HEK293 (cell line): ENCODE measurements around the gene SPAG5.

Experiments used
- CTCF ChIA-PET: fragments of 350-600 bp; formaldehyde crosslinking; extraction: SDS; loops from one replicate; lab custom pipeline; 2021; ENCODE audit warnings: antibody characterized with exemption; lab: Yijun Ruan, JAX
- POLR2A ChIA-PET: fragments of 300-600 bp; formaldehyde crosslinking; extraction: SDS; loops from one replicate; lab custom pipeline; 2020; ENCODE audit warnings: antibody characterized with exemption, inconsistent platforms; lab: Yijun Ruan, JAX
- H3K27ac ChIP-seq: fragments of 200-500 bp; sonication (Bioruptor generic); 2 replicates; pipeline ENCODE4 v1.5.1; 2014; ENCODE audit warnings: low read depth, low read length, control low read depth, inconsistent platforms; ENCODE audit errors: extremely low read depth
- H3K36me3 ChIP-seq, 2 experiments: fragments of 200-500 bp in 1 of 2; sonication (Bioruptor generic) in 1 of 2; 1 replicate in 1 of 2; 2 replicates in 1 of 2; pipeline ENCODE4 v1.5.1; 2014 to 2017; ENCODE audit warnings: inconsistent platforms in 2 of 2, low read length in 2 of 2; ENCODE audit not compliant: control insufficient read depth in 2 of 2, insufficient read depth in 1 of 2
- H3K4me1 ChIP-seq: fragments of 200-500 bp; sonication (Bioruptor generic); 2 replicates; pipeline ENCODE4 v1.5.1; 2014; ENCODE audit warnings: mild to moderate bottlenecking, low read length, inconsistent platforms; ENCODE audit not compliant: control insufficient read depth, insufficient read depth
- H3K4me3 ChIP-seq: 2 replicates; pipeline ENCODE4 v1.5.1; 2011; ENCODE audit warnings: low read depth, mild to moderate bottlenecking, control low read depth, low read length, moderate library complexity
- H3K9me3 ChIP-seq: fragments of 200-500 bp; sonication (Bioruptor generic); 2 replicates; pipeline ENCODE4 v1.5.1; 2014; ENCODE audit warnings: low read depth, low read length, inconsistent platforms; ENCODE audit not compliant: control insufficient read depth, insufficient read depth
- FEZF1 ChIP-seq: fragments of 450-650 bp; formaldehyde crosslinking; IDR thresholded peaks from 2 replicates; pipeline ENCODE4 v1.5.1; 2016; ENCODE audit warnings: missing biosample characterization, missing genetic modification characterization
- GFI1B ChIP-seq: fragments of 450-650 bp; formaldehyde crosslinking; IDR thresholded peaks from 2 replicates; pipeline ENCODE4 v1.5.1; 2016; ENCODE audit warnings: missing biosample characterization, missing genetic modification characterization
- GLIS2 ChIP-seq: fragments of 450-650 bp; formaldehyde crosslinking; IDR thresholded peaks from 2 replicates; pipeline ENCODE4 v1.5.1; 2016; ENCODE audit warnings: missing biosample characterization, missing genetic modification characterization
- YY1 ChIP-seq: fragments of 450-650 bp; formaldehyde crosslinking; IDR thresholded peaks from 2 replicates; pipeline ENCODE4 v1.5.1; 2018; ENCODE audit warnings: missing biosample characterization, missing genetic modification characterization
- ZBTB10 ChIP-seq: fragments of 450-650 bp; formaldehyde crosslinking; IDR thresholded peaks from 2 replicates; pipeline ENCODE4 v1.5.1; 2016; ENCODE audit warnings: missing biosample characterization, missing genetic modification characterization
- ZNF148 ChIP-seq: fragments of 450-650 bp; formaldehyde crosslinking; IDR thresholded peaks from 2 replicates; pipeline ENCODE4 v1.5.0; 2017; ENCODE audit warnings: missing biosample characterization, missing genetic modification characterization, borderline replicate concordance
- ZNF16 ChIP-seq: fragments of 450-650 bp; formaldehyde crosslinking; IDR thresholded peaks from 2 replicates; pipeline ENCODE4 v1.5.1; 2016; ENCODE audit warnings: low read depth, missing biosample characterization, missing genetic modification characterization
- ZNF175 ChIP-seq: fragments of 450-650 bp; formaldehyde crosslinking; IDR thresholded peaks from 2 replicates; pipeline ENCODE4 v1.5.1; 2016; ENCODE audit warnings: missing biosample characterization, missing genetic modification characterization
- ZNF223 ChIP-seq: fragments of 450-650 bp; formaldehyde crosslinking; IDR thresholded peaks from 2 replicates; pipeline ENCODE4 v1.5.1; 2016; ENCODE audit warnings: missing biosample characterization, missing genetic modification characterization
- ZNF248 ChIP-seq: fragments of 450-650 bp; formaldehyde crosslinking; IDR thresholded peaks from 2 replicates; pipeline ENCODE4 v1.5.1; 2017; ENCODE audit warnings: missing biosample characterization, missing genetic modification characterization
- ZNF433 ChIP-seq: fragments of 450-650 bp; formaldehyde crosslinking; IDR thresholded peaks from 2 replicates; pipeline ENCODE4 v1.5.1; 2016; ENCODE audit warnings: missing biosample characterization, missing genetic modification characterization, low read depth
- ZNF580 ChIP-seq: fragments of 450-650 bp; formaldehyde crosslinking; IDR thresholded peaks from 2 replicates; pipeline ENCODE4 v1.5.1; 2016; ENCODE audit warnings: missing biosample characterization, missing genetic modification characterization
- ZNF768 ChIP-seq: fragments of 450-650 bp; formaldehyde crosslinking; IDR thresholded peaks from 2 replicates; pipeline ENCODE4 v1.5.1; 2018; ENCODE audit warnings: missing biosample characterization, mild to moderate bottlenecking, missing genetic modification characterization
- ZXDB ChIP-seq: fragments of 450-650 bp; formaldehyde crosslinking; IDR thresholded peaks from 2 replicates; pipeline ENCODE4 v1.5.1; 2016; ENCODE audit warnings: missing biosample characterization, missing genetic modification characterization
- TF ChIP-seq, protein P1 (sequence below): fragments of 450-650 bp; formaldehyde crosslinking; IDR thresholded peaks from 2 replicates; pipeline ENCODE4 v1.5.1; 2016; ENCODE audit warnings: missing biosample characterization, missing genetic modification characterization

The SPAG5 gene

GRCh38 chr17:28551421-28552175, 47.2 kb downstream of the SPAG5 start:
- Histone ChIP-seq H3K36me3 (peaks cover 34 to 51% of the 10 kb centered on the region in 2 experiments), H3K27ac (no peak overlapping the region), H3K4me1 (peaks cover 14% of the 10 kb centered on the region), H3K9me3 (no peaks in the 10 kb centered on the region), H3K4me3 (peak overlapping the region; percentile 74)
- TF ChIP-seq ZNF580 (tag by site-specific recombination) (0 out of 2 replicates have a peak, but pooled peaks have one; percentile 36), ZNF433 (tag by site-specific recombination) (no peak), ZBTB10 (tag by site-specific recombination) (no peak), ZNF175 (no peak), YY1 (tag by site-specific recombination) (no peak), ZNF248 (no peak), ZNF223 (tag by site-specific recombination) (no peak), GFI1B (no peak), ZXDB (tag by site-specific recombination) (no peak), ZNF768 (tag by site-specific recombination) (peak; percentile 97), ZNF16 (tag by site-specific recombination) (no peak), FEZF1 (tag by site-specific recombination) (no peak)
- POLR2A ChIA-PET, result interaction anchor here (0.6 to 8.9 kb wide), 6 partner anchors 20 to 194 kb away, joined by 3 to 68 read pairs (median 4); partner anchors contain the start of genes BLTP2, PIGS and POLDIP2
- CTCF ChIA-PET, result interaction anchor here (0.6 to 6.8 kb wide), 10 partner anchors 11 to 791 kb away, joined by 3 to 46 read pairs (median 7); partner anchors contain the start of genes PIGS and RSKR

DNA sequence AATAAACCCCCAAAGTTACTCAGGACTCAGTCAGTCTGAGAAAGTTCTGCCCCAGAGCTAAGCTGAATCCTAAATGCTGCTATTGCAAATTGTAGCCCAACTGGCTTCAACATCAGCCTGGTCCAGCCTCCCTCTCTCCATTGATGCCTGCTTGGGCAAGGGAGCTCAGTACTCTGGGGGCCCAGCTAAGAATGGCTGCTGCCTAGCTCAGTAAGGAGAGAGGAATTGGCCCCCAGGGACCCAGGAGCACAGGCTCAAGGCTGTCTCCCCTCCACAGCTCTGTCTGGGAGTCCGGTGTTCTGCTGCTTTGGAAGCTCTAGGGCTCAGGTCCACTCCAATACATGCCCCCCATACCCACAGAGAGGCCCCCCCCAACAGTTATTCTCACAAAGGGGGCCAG, 48.0 kb downstream of the SPAG5 start:
- ChIA-PET CTCF (interaction anchor here (0.6 to 6.8 kb wide), 12 partner anchors 11 to 299 kb away, joined by 3 to 46 read pairs (median 5); partner anchors contain the start of genes PIGS and RSKR), POLR2A (interaction anchor here (0.6 to 8.9 kb wide), 7 partner anchors 9 to 193 kb away, joined by 3 to 68 read pairs (median 4); partner anchors contain the start of genes PIGS and POLDIP2)
- H3K36me3 ChIP-seq, result peaks cover 28 to 51% of the 10 kb centered on the region in 2 experiments
- H3K4me1 ChIP-seq, result peaks cover 14% of the 10 kb centered on the region
- no peak overlapping the region for H3K4me3 ChIP-seq
- no peak overlapping the region for H3K27ac ChIP-seq
- TF ChIP-seq GLIS2 (tag by site-specific recombination) (0 out of 2 replicates have a peak, but pooled peaks have one; percentile 29), ZNF148 (tag by site-specific recombination) (no peak)
- TF ChIP-seq, protein P1, sequence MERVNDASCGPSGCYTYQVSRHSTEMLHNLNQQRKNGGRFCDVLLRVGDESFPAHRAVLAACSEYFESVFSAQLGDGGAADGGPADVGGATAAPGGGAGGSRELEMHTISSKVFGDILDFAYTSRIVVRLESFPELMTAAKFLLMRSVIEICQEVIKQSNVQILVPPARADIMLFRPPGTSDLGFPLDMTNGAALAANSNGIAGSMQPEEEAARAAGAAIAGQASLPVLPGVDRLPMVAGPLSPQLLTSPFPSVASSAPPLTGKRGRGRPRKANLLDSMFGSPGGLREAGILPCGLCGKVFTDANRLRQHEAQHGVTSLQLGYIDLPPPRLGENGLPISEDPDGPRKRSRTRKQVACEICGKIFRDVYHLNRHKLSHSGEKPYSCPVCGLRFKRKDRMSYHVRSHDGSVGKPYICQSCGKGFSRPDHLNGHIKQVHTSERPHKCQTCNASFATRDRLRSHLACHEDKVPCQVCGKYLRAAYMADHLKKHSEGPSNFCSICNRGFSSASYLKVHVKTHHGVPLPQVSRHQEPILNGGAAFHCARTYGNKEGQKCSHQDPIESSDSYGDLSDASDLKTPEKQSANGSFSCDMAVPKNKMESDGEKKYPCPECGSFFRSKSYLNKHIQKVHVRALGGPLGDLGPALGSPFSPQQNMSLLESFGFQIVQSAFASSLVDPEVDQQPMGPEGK, result peak; percentile 43; the same call in 1 of the 2 replicates
- H3K9me3 ChIP-seq, result no peaks in the 10 kb centered on the region
